Naive thymus-derived CD8-positive, alpha-beta T cell (primary cell): Measurements from ENCODE around the gene IFNL3. TPM values are rescaled to one million over a fixed set of nuclear protein-coding genes. Genes with fewer than 3 reads are reported as not detected.

Experiments used
- ATAC-seq, 2 donors: fragments of 150-1000 bp; cut with Tn5 transposase in 1 of 2; sonication (Bioruptor Pico), chemical (Tn5 transposase) in 1 of 2; 1 replicate in 1 of 2; 2 replicates in 1 of 2; pipeline ENCODE4 v1.10.0; 2021; ENCODE audit warnings: mild to moderate bottlenecking in 2 of 2, moderate library complexity in 2 of 2
- POLR2A ChIA-PET: fragments of 350-600 bp; sonication (Branson Sonifier 250); formaldehyde crosslinking; loops from one replicate; lab custom pipeline; 2021; ENCODE audit warnings: antibody characterized with exemption; lab: Charles Lee
- DNase-seq, 10 donors: peaks; one replicate each; pipeline versions ENCODE4 v3.0.0 to v3.0.0-alpha.2; 2020 to 2022
- H3K27ac Mint-ChIP-seq, 10 donors: one replicate each; pipeline ENCODE4 v1.8.0; 2020 to 2022; ENCODE audit warnings: mild to moderate bottlenecking in 10 of 10, mixed read lengths in 10 of 10, moderate library complexity in 4 of 10, inconsistent platforms in 1 of 10
- H3K27me3 Mint-ChIP-seq, 5 donors: one replicate each; pipeline ENCODE4 v1.8.0; 2021 to 2022; ENCODE audit warnings: mixed read lengths in 5 of 5
- H3K36me3 Mint-ChIP-seq, 3 donors: one replicate each; pipeline ENCODE4 v1.8.0; 2020 to 2022; ENCODE audit warnings: mixed read lengths in 3 of 3, mild to moderate bottlenecking in 2 of 3, inconsistent platforms in 1 of 3
- H3K4me1 Mint-ChIP-seq, 4 donors: one replicate each; pipeline ENCODE4 v1.8.0; 2021 to 2022; ENCODE audit warnings: mixed read lengths in 4 of 4
- H3K4me3 Mint-ChIP-seq, 10 donors: one replicate each; pipeline ENCODE4 v1.8.0; 2020 to 2022; ENCODE audit warnings: mild to moderate bottlenecking in 10 of 10, mixed read lengths in 10 of 10, moderate library complexity in 6 of 10, inconsistent platforms in 1 of 10
- H3K9me3 Mint-ChIP-seq, 9 donors: one replicate each; pipeline ENCODE4 v1.8.0; 2020 to 2022; ENCODE audit warnings: mixed read lengths in 9 of 9, mild to moderate bottlenecking in 3 of 9, inconsistent platforms in 1 of 9, moderate library complexity in 1 of 9
- polyA plus RNA-seq, 3 donors: library from polyadenylated mRNA; unstranded; fragments of 300-500 nt; fragmentation: Illumina TruSeq; gene quantifications; one replicate each; pipeline ENCODE4 v1.2.3, GENCODE V29; 2021
- total RNA-seq, 8 experiments: library from RNA in 2 of 8; stranded (reverse) in 2 of 8; gene quantifications; one replicate each; pipeline ENCODE4 v1.2.3 and lab custom pipeline; 2021 to 2026

IFNL3 gene
- total and polyA plus RNA-seq, 5 experiments from 2014 or later = not detected

- DNase-seq (no peak), ATAC-seq (no peak)
- H3K9me3 Mint-ChIP-seq = no peaks in the 10 kb centered on the region
- H3K27me3 Mint-ChIP-seq = peaks cover 13 to 80% (median 31%) of the 10 kb centered on the region in 5 donors
- peak overlapping the region in 1 of 10 donors; percentile 19 for H3K27ac Mint-ChIP-seq
- POLR2A ChIA-PET = no interaction called here
- peak overlapping the region in 8 of 10 donors; percentile 20 to 64 (median 53) for H3K4me3 Mint-ChIP-seq
- H3K4me1 Mint-ChIP-seq = peaks cover 11 to 30% (median 22%) of the 10 kb centered on the region in 4 donors
- H3K36me3 Mint-ChIP-seq = no peaks in the 10 kb centered on the region
Observed at GRCh38 chr19:39194832-39195542, 49.8 kb downstream of the IFNL3 start.

GRCh38 chr19:39193803-39194202 is 51.0 kb downstream of the IFNL3 start:
- Mint-ChIP-seq H3K4me1 (peaks cover 11 to 30% (median 22%) of the 10 kb centered on the region in 4 donors), H3K27me3 (peaks cover 16 to 79% (median 31%) of the 10 kb centered on the region in 5 donors), H3K9me3 (no peaks in the 10 kb centered on the region), H3K36me3 (no peaks in the 10 kb centered on the region), H3K27ac (peak overlapping the region in 1 of 10 donors; percentile 94), H3K4me3 (no peak overlapping the region)
- POLR2A ChIA-PET = no interaction called here
- DNase-seq = no peak
- ATAC-seq = no peak

Other genes with a start within 250 kb of the IFNL3 start
- not detected for gene FBXO27, start 212.5 kb downstream of the IFNL3 start, total RNA-seq
- gene FBXO27, start 212.5 kb downstream of the IFNL3 start, polyA plus RNA-seq = under 1 TPM in 1 of 3 donors, not detected in 2; 0.17 TPM
- gene ACP7, start 160.6 kb downstream of the IFNL3 start, total RNA-seq = not detected
- gene ACP7, start 160.6 kb downstream of the IFNL3 start, polyA plus RNA-seq = not detected
- 10 to 100 TPM; 14.8 to 16.8 TPM for gene PAK4, start 119.2 kb downstream of the IFNL3 start, total RNA-seq
- gene PAK4, start 119.2 kb downstream of the IFNL3 start, polyA plus RNA-seq = 1 to 10 TPM; 1.3 to 1.4 (median 1.3) TPM
- gene NCCRP1, start 48.0 kb downstream of the IFNL3 start, total RNA-seq = not detected
- not detected for gene NCCRP1, start 48.0 kb downstream of the IFNL3 start, polyA plus RNA-seq
- not detected for gene SYCN, start 40.7 kb downstream of the IFNL3 start, total RNA-seq
- gene SYCN, start 40.7 kb downstream of the IFNL3 start, polyA plus RNA-seq = not detected
- not detected for gene IFNL4, start 3.9 kb upstream of the IFNL3 start, total RNA-seq
- gene IFNL4, start 3.9 kb upstream of the IFNL3 start, polyA plus RNA-seq = under 1 TPM in 2 of 3 donors, not detected in 1; 0.11 to 0.17 TPM
- gene IFNL2, start 23.4 kb upstream of the IFNL3 start, total RNA-seq = not detected
- not detected for gene IFNL2, start 23.4 kb upstream of the IFNL3 start, polyA plus RNA-seq
- not detected for gene IFNL1, start 51.4 kb upstream of the IFNL3 start, total RNA-seq
- gene IFNL1, start 51.4 kb upstream of the IFNL3 start, polyA plus RNA-seq = under 1 TPM in 1 of 3 donors, not detected in 2; 0.65 TPM
- 10 to 100 TPM; 10.1 TPM for gene LRFN1, start 75.9 kb upstream of the IFNL3 start, total RNA-seq
- 1 to 10 TPM; 3.2 to 4.4 (median 3.5) TPM for gene LRFN1, start 75.9 kb upstream of the IFNL3 start, polyA plus RNA-seq
- 100 to 1,000 TPM; 373 to 393 TPM for gene GMFG, start 91.0 kb upstream of the IFNL3 start, total RNA-seq
- gene GMFG, start 91.0 kb upstream of the IFNL3 start, polyA plus RNA-seq = 1,000 to 10,000 TPM; 1,026 to 1,392 (median 1,316) TPM
- gene SAMD4B, start 97.4 kb upstream of the IFNL3 start, total RNA-seq = 10 to 100 TPM; 49.8 to 55.2 TPM
- gene SAMD4B, start 97.4 kb upstream of the IFNL3 start, polyA plus RNA-seq = 10 to 100 TPM in 1 of 3 donors, 1 to 10 TPM in 2; 5.4 to 12.3 (median 6.4) TPM
- 10 to 100 TPM; 44.4 to 47.4 TPM for gene PAF1, start 146.1 kb upstream of the IFNL3 start, total RNA-seq
- gene PAF1, start 146.1 kb upstream of the IFNL3 start, polyA plus RNA-seq = 10 to 100 TPM; 30.7 to 53.0 (median 43.8) TPM
- 10 to 100 TPM; 53.8 to 59.0 TPM for gene MED29, start 146.4 kb upstream of the IFNL3 start, total RNA-seq
- 10 to 100 TPM; 48.1 to 71.4 (median 59.6) TPM for gene MED29, start 146.4 kb upstream of the IFNL3 start, polyA plus RNA-seq
- gene ZFP36, start 161.8 kb upstream of the IFNL3 start, total RNA-seq = 100 to 1,000 TPM; 184 to 188 TPM
- 100 to 1,000 TPM in 2 of 3 donors, 10 to 100 TPM in 1; 70.4 to 137 (median 109) TPM for gene ZFP36, start 161.8 kb upstream of the IFNL3 start, polyA plus RNA-seq
- gene PLEKHG2, start 167.7 kb upstream of the IFNL3 start, total RNA-seq = 10 to 100 TPM; 14.3 to 23.8 TPM
- gene PLEKHG2, start 167.7 kb upstream of the IFNL3 start, polyA plus RNA-seq = 1 to 10 TPM; 4.2 to 5.0 (median 4.8) TPM
- 1,000 to 10,000 TPM; 3,730 to 3,760 TPM for gene RPS16, start 190.9 kb upstream of the IFNL3 start, total RNA-seq
- 1,000 to 10,000 TPM; 2,588 to 2,812 (median 2,742) TPM for gene RPS16, start 190.9 kb upstream of the IFNL3 start, polyA plus RNA-seq
- 100 to 1,000 TPM; 185 to 196 TPM for gene SUPT5H, start 200.6 kb upstream of the IFNL3 start, total RNA-seq
- 100 to 1,000 TPM in 1 of 3 donors, 10 to 100 TPM in 2; 79.9 to 115 (median 96.6) TPM for gene SUPT5H, start 200.6 kb upstream of the IFNL3 start, polyA plus RNA-seq
- gene TIMM50, start 235.8 kb upstream of the IFNL3 start, total RNA-seq = 10 to 100 TPM; 47.5 to 52.1 TPM
- 10 to 100 TPM; 41.4 to 53.3 (median 44.6) TPM for gene TIMM50, start 235.8 kb upstream of the IFNL3 start, polyA plus RNA-seq